Endothelial cell of umbilical vein (primary cell): Measurements from ENCODE around the gene KRCC1. TPM values are rescaled to one million over a fixed set of nuclear protein-coding genes. Genes with fewer than 3 reads are reported as not detected.

Experiments
- BruUV-seq: library from RNA; stranded (reverse); fragments of 400-500 nt; replicated peaks from 2 replicates; lab custom pipeline; 2021; lab: Mats Ljungman, UMichigan
- CTCF ChIA-PET: fragments of 300-600, 350-600 bp; sonication (Branson Sonifier 250); formaldehyde crosslinking; loops from one replicate; lab custom pipeline; 2021; ENCODE audit warnings: antibody characterized with exemption, inconsistent platforms; lab: Charles Lee
- POLR2A ChIA-PET: fragments of 300-600, 350-600 bp; sonication (Branson Sonifier 250); formaldehyde crosslinking; loops from one replicate; lab custom pipeline; 2021; ENCODE audit warnings: antibody characterized with exemption, inconsistent platforms; lab: Charles Lee
- DNase-seq: peaks from one replicate; pipeline ENCODE4 v3.0.0-alpha.2; 2011; ENCODE audit warnings: low read depth, low spot score
- FAIRE-seq: peaks from 2 replicates; lab custom pipeline; 2011; peaks lifted over from hg19 to GRCh38; lab: Jason Lieb, UNC
- H2AFZ ChIP-seq: 2 replicates; pipeline ENCODE4 v1.6.0; 2012; ENCODE audit warnings: low read depth, low read length, control low read depth, inconsistent platforms
- H3K27ac ChIP-seq: 2 replicates; pipeline ENCODE4 v1.5.1; 2011; ENCODE audit warnings: low read depth, mild to moderate bottlenecking, control low read depth, low read length, moderate library complexity; ENCODE audit not compliant: insufficient read depth
- H3K27me3 ChIP-seq, 2 experiments: 2 replicates each; pipeline versions ENCODE4 v1.6.0 to v1.6.1; 2011; ENCODE audit warnings: low read length in 2 of 2, mixed read lengths in 1 of 2; ENCODE audit not compliant: control insufficient read depth in 2 of 2, insufficient read depth in 2 of 2
- H3K36me3 ChIP-seq, 2 experiments: 2 replicates in 1 of 2; 3 replicates in 1 of 2; pipeline ENCODE4 v1.5.1; 2011; ENCODE audit warnings: low read length in 2 of 2, mild to moderate bottlenecking in 1 of 2, moderate library complexity in 1 of 2; ENCODE audit not compliant: control insufficient read depth in 2 of 2, insufficient read depth in 2 of 2; ENCODE audit errors: extremely low read depth in 1 of 2
- H3K4me1 ChIP-seq: 3 replicates; pipeline ENCODE4 v1.5.1; 2011; ENCODE audit warnings: mild to moderate bottlenecking, low read length; ENCODE audit not compliant: control insufficient read depth, insufficient read depth; ENCODE audit errors: extremely low read depth
- H3K4me2 ChIP-seq: 2 replicates; pipeline ENCODE4 v1.6.1; 2011; ENCODE audit warnings: low read length, control low read depth, mixed read lengths; ENCODE audit not compliant: insufficient read depth
- H3K4me3 ChIP-seq, 3 experiments: fragments of 200-600 bp in 1 of 3; sonication (generic), shearing (Covaris generic) in 1 of 3; replicated peaks in 1 of 3; 2 replicates each; pipeline ENCODE4 v1.5.1; 2011 to 2016; ENCODE audit warnings: control low read depth in 3 of 3, low read length in 3 of 3, mild to moderate bottlenecking in 2 of 3, inconsistent platforms in 1 of 3, low read depth in 1 of 3, moderate library complexity in 1 of 3; ENCODE audit not compliant: insufficient read depth in 1 of 3
- H3K79me2 ChIP-seq: 2 replicates; pipeline ENCODE4 v1.6.0; 2012; ENCODE audit warnings: low read length, inconsistent platforms; ENCODE audit not compliant: control insufficient read depth, insufficient read depth
- H3K9ac ChIP-seq: replicated peaks from 2 replicates; pipeline ENCODE3; 2011; ENCODE audit warnings: low read length, control low read depth; ENCODE audit not compliant: insufficient read depth; ENCODE audit errors: extremely low read depth
- H3K9me1 ChIP-seq: replicated peaks from 3 replicates; pipeline ENCODE4 v1.6.0; 2011; ENCODE audit warnings: mild to moderate bottlenecking, low read length; ENCODE audit not compliant: control insufficient read depth, insufficient read depth; ENCODE audit errors: extremely low read depth
- H3K9me3 ChIP-seq: replicated peaks from 2 replicates; pipeline ENCODE4 v1.5.1; 2012; ENCODE audit warnings: low read length, inconsistent platforms; ENCODE audit not compliant: control insufficient read depth, insufficient read depth
- H4K20me1 ChIP-seq: replicated peaks from 2 replicates; pipeline ENCODE3; 2011; ENCODE audit warnings: mild to moderate bottlenecking, low read length; ENCODE audit not compliant: control insufficient read depth, insufficient read depth; ENCODE audit errors: extremely low read depth
- EZH2 ChIP-seq: IDR thresholded peaks from 2 replicates; pipeline ENCODE4 v1.6.1; 2012; ENCODE audit warnings: borderline replicate concordance, low read depth, mild to moderate bottlenecking, moderate library complexity, low read length, inconsistent platforms; ENCODE audit not compliant: severe bottlenecking
- FOS ChIP-seq: IDR thresholded peaks from 2 replicates; pipeline ENCODE4 v1.6.1; 2011; ENCODE audit warnings: mild to moderate bottlenecking, low read length, moderate library complexity, borderline replicate concordance; ENCODE audit not compliant: insufficient read depth
- GATA2 ChIP-seq: IDR thresholded peaks from 2 replicates; pipeline ENCODE4 v1.7.0; 2011; ENCODE audit warnings: low read depth, mild to moderate bottlenecking, moderate library complexity, mixed read lengths, low read length; ENCODE audit not compliant: insufficient read length, insufficient read depth
- JUN ChIP-seq: IDR thresholded peaks from 2 replicates; pipeline ENCODE4 v1.6.1; 2011; ENCODE audit warnings: borderline replicate concordance, low read depth; ENCODE audit not compliant: insufficient read length, insufficient read depth
- MYC ChIP-seq: IDR thresholded peaks from one replicate; pipeline ENCODE4 v1.6.1; 2011; ENCODE audit warnings: mild to moderate bottlenecking, low read depth, low read length
- POLR2A ChIP-seq: IDR thresholded peaks from 2 replicates; pipeline ENCODE4 v1.6.1; 2012; ENCODE audit warnings: low read depth, mild to moderate bottlenecking, control low read depth, low read length
- POLR2AphosphoS5 ChIP-seq: IDR thresholded peaks from 2 replicates; pipeline ENCODE4 v1.6.1; 2012; ENCODE audit warnings: low read depth, mild to moderate bottlenecking, control low read depth, low read length, moderate library complexity; ENCODE audit not compliant: insufficient read depth
- dilution Hi-C: fragments of 300-500 bp; cut with MboI; formaldehyde crosslinking; loops from one replicate; pipeline ENCODE4 v1.15.0; 2019; ENCODE audit warnings: low sequenced_read_pairs; ENCODE audit not compliant: extremely low pct_ligation_motif_present
- intact Hi-C: fragments of 100-400 bp; cut with micrococcal nuclease; formaldehyde crosslinking; loops from one replicate; pipeline ENCODE4 v1.10.0; 2022
- polyA plus RNA-seq, 4 experiments: library from polyadenylated mRNA; depleted of rRNA in 3 of 4; stranded (reverse) in 3 of 4; unstranded in 1 of 4; fragments of >200 nt; gene quantifications; 2 replicates each; pipeline versions ENCODE4 v1.2.1 to v1.2.3, GENCODE V29; 2011 to 2012; ENCODE audit warnings: missing spikeins in 1 of 4
- total RNA-seq: library from RNA; stranded (reverse); gene quantifications from 2 replicates; pipeline ENCODE4 v1.2.3, GENCODE V29; 2021
- TF ChIP-seq, protein P1 (sequence below): IDR thresholded peaks from 2 replicates; pipeline ENCODE4 v1.6.1; 2011; ENCODE audit not compliant: insufficient read depth, insufficient read length
- TF ChIP-seq, protein P2 (sequence below), 2 donors: IDR thresholded peaks; 1 replicate in 1 of 2; 2 replicates in 1 of 2; pipeline ENCODE4 v1.5.1; 2011; ENCODE audit warnings: low read length in 2 of 2, mild to moderate bottlenecking in 2 of 2, moderate library complexity in 2 of 2, control low read depth in 1 of 2, inconsistent platforms in 1 of 2, low read depth in 1 of 2; ENCODE audit not compliant: insufficient read depth in 1 of 2; ENCODE audit errors: extremely low read depth in 1 of 2

KRCC1 gene
- total and polyA plus RNA-seq, 2 donors (not counting 3 experiments of a cell fraction or from before 2014, with no cell fraction given) = 7.4 to 15.0 TPM

DNA sequence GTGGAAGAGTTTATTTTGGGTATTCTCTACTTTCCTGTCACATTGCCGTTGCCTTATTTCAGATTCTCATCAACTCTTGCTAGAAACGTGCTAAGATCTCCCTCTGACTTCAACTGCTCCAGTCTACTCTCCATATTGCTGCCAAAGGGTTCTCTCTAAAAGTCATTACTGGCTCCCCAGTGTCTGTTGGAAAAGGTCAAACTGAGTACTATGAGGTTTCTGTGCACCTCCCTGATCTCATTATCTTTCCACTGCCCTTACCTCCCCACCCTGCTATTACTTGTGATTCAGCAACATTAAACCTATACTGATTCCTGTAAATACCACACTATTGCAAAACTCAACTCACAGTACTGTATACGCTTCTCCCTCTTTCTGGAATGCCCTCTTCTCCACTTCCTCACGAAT, 1.9 kb upstream of the KRCC1 start:
- CTCF ChIA-PET = interaction anchor here (1.0 kb wide), 1 partner anchor 103 kb away, joined by 3 read pairs; no protein-coding TSS in a partner anchor
- Histone ChIP-seq H3K9ac (no peak overlapping the region), H3K9me3 (no peaks in the 10 kb centered on the region), H3K27me3 (peaks cover 0 to 8% of the 10 kb centered on the region in 2 experiments), H3K27ac (no peak overlapping the region), H3K4me1 (peaks cover 22% of the 10 kb centered on the region), H3K4me2 (no peak overlapping the region), H3K4me3 (no peak overlapping the region), H3K9me1 (no peaks in the 10 kb centered on the region), H3K79me2 (peaks cover 27% of the 10 kb centered on the region), H3K36me3 (no peaks in the 10 kb centered on the region), H4K20me1 (no peaks in the 10 kb centered on the region), H2AFZ (no peak overlapping the region)
- intact Hi-C loops = no loop called here
- TF ChIP-seq POLR2A = no peak
- no peak for TF ChIP-seq POLR2AphosphoS5
- no peak for TF ChIP-seq EZH2
- no peak for TF ChIP-seq MYC
- TF ChIP-seq, protein P1, sequence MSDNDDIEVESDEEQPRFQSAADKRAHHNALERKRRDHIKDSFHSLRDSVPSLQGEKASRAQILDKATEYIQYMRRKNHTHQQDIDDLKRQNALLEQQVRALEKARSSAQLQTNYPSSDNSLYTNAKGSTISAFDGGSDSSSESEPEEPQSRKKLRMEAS = no peak
- TF ChIP-seq FOS = no peak
- TF ChIP-seq GATA2 = no peak
- no peak for TF ChIP-seq JUN
- TF ChIP-seq, protein P2, sequence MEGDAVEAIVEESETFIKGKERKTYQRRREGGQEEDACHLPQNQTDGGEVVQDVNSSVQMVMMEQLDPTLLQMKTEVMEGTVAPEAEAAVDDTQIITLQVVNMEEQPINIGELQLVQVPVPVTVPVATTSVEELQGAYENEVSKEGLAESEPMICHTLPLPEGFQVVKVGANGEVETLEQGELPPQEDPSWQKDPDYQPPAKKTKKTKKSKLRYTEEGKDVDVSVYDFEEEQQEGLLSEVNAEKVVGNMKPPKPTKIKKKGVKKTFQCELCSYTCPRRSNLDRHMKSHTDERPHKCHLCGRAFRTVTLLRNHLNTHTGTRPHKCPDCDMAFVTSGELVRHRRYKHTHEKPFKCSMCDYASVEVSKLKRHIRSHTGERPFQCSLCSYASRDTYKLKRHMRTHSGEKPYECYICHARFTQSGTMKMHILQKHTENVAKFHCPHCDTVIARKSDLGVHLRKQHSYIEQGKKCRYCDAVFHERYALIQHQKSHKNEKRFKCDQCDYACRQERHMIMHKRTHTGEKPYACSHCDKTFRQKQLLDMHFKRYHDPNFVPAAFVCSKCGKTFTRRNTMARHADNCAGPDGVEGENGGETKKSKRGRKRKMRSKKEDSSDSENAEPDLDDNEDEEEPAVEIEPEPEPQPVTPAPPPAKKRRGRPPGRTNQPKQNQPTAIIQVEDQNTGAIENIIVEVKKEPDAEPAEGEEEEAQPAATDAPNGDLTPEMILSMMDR (IDR thresholded peaks at IDR 0.05; ENCODE audit: extremely low read depth in 1 of 2, insufficient read depth in 1 of 2, low read depth in 1 of 2, low read length in 2 of 2) = no peak
- DNase-seq (no peak), FAIRE-seq (no peak)
- no TSS peak for BruUV-seq
- dilution Hi-C loops = no loop called here
- POLR2A ChIA-PET = no interaction called here
